ENCODE data around the gene LEUTX.

LEUTX gene

GRCh38 chr19:39792999-39793546, 14.4 kb downstream of the LEUTX start:
- no peak overlapping the region for H3K27ac ChIP-seq
- DNase-seq (ENCODE audit: low spot score): peak; percentile 87
- peak; percentile 94 for TF ChIP-seq CTCF (conservative IDR thresholded peaks at IDR 0.05; ENCODE audit: low read depth)
- ChIA-PET POLR2A (ENCODE audit: low non-redundant PET) (no interaction called here), CTCF (interaction anchor here (0.6 to 1.9 kb wide), 10 partner anchors 9 to 177 kb away, joined by 3 to 11 read pairs (median 4); partner anchors contain the start of gene PSMC4)

- ChIA-PET POLR2A (ENCODE audit: low non-redundant PET) (no interaction called here), CTCF (interaction anchor here (1.0 kb wide), 1 partner anchor 244 kb away, joined by 6 read pairs; no protein-coding TSS in a partner anchor)
- no peak overlapping the region for H3K27ac ChIP-seq
- DNase-seq (ENCODE audit: low spot score): no peak
- TF ChIP-seq CTCF (conservative IDR thresholded peaks at IDR 0.05; ENCODE audit: low read depth): no peak
Measured at GRCh38 chr19:39795001-39795400, 16.3 kb downstream of the LEUTX start.

- TF ChIP-seq CTCF (conservative IDR thresholded peaks at IDR 0.05; ENCODE audit: low read depth): no peak
- no peak overlapping the region for H3K27ac ChIP-seq
- POLR2A ChIA-PET (ENCODE audit: low non-redundant PET): no interaction called here
- no peak for DNase-seq (ENCODE audit: low spot score)
- CTCF ChIA-PET: interaction anchor here (0.6 kb wide), 1 partner anchor 19 kb away, joined by 3 read pairs; no protein-coding TSS in a partner anchor
Measured at GRCh38 chr19:39796000-39796498, 17.4 kb downstream of the LEUTX start.

- CTCF ChIA-PET: no interaction called here
- DNase-seq (ENCODE audit: low spot score): no peak
- POLR2A ChIA-PET (ENCODE audit: low non-redundant PET): no interaction called here
Measured at GRCh38 chr19:39797083-39797482, 18.4 kb downstream of the LEUTX start.

GRCh38 chr19:39802958-39803357, 24.3 kb downstream of the LEUTX start:
- DNase-seq (ENCODE audit: low spot score): no peak
- ChIA-PET POLR2A (ENCODE audit: low non-redundant PET) (no interaction called here), CTCF (interaction anchor here (0.6 kb wide), 1 partner anchor 43 kb away, joined by 4 read pairs; no protein-coding TSS in a partner anchor)
- no peak for TF ChIP-seq CTCF (conservative IDR thresholded peaks at IDR 0.05; ENCODE audit: low read depth)
- no peak overlapping the region for H3K27ac ChIP-seq

More at GRCh38 chr19:39797083-39797482, 18.4 kb downstream of the LEUTX start:
- H3K27ac ChIP-seq: no peak overlapping the region
- no peak for TF ChIP-seq CTCF (conservative IDR thresholded peaks at IDR 0.05; ENCODE audit: low read depth)

GRCh38 chr19:39805104-39805503, 26.4 kb downstream of the LEUTX start:
- TF ChIP-seq CTCF (conservative IDR thresholded peaks at IDR 0.05; ENCODE audit: low read depth): no peak
- no peak overlapping the region for H3K27ac ChIP-seq
- CTCF ChIA-PET: interaction anchor here (0.6 kb wide), 1 partner anchor 263 kb away, joined by 3 read pairs; no protein-coding TSS in a partner anchor
- POLR2A ChIA-PET (ENCODE audit: low non-redundant PET): no interaction called here
- no peak for DNase-seq (ENCODE audit: low spot score)

Measured in RWPE1 (cell line).